GM18517 (cell line): ENCODE results near the gene MAMDC2.
"Not testable (repeated sequence)": the region's sequence is repeated elsewhere in the genome, so short reads cannot be mapped to it uniquely, and the experiment has no call there.

Source experiments
- ATAC-seq: cut with Tn5 transposase; IDR thresholded peaks from one replicate; pipeline ENCODE4 v1.9.1; 2021; ENCODE audit warnings: mild to moderate bottlenecking, moderate library complexity; ENCODE audit not compliant: unreplicated experiment

Gene MAMDC2

DNA sequence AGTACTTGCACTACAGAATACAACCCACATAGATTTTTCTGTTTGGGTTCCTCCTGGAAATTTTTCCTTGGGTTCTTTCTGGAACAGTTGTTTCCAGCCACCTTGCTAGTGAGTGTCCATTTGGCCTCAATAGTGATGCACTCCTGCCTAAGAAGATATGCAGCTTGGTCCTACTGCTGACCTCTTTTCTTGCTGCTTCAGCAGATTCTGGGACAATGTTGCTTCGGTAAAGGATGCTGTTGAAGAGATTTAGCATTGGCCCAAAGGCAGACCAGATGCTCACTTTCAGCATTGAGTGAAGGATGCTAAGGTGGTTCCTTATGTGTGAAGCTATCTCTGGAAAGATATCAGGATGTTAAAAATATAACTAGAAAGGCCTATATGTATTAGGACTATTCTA lies 128.9 kb downstream of the MAMDC2 start:
- no peak for ATAC-seq

DNA sequence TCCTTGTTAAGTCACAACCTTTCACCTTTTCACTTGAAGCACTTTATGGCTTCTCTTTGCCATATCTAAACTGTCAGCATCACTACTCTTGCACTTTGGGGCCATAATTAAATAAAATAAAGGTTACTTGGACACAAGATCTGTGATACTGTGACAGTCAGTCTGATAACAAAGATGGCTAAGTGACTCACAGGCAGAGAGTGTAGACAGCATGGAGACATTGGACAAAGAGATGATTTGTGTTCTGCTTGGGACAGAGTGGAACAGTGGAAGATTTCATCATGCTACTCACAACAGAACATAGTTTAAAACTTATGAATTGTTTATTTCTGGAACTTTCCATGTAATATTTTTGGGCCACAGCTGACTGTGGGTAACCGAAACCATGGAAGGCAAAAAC lies 133.5 kb downstream of the MAMDC2 start:
- no peak for ATAC-seq

DNA sequence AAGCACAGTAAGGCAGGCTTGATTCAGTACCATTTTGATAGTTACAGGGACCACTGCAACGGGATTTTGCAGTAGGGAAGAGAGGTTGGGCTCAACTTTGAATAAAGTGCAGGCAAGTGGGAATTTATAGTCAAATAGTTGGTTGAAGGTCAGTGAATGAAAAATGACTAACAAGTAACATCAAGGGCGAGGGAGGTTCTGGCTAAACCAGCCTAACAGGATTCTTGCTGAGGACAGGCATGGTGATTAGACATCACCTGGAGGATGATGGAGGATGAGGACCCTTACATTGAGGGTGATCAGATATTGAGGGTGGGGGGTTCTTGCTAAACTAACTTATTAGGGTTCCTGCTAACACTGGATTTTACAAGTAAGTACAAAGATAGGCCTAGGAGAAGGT lies 149.1 kb downstream of the MAMDC2 start:
- no peak for ATAC-seq

DNA sequence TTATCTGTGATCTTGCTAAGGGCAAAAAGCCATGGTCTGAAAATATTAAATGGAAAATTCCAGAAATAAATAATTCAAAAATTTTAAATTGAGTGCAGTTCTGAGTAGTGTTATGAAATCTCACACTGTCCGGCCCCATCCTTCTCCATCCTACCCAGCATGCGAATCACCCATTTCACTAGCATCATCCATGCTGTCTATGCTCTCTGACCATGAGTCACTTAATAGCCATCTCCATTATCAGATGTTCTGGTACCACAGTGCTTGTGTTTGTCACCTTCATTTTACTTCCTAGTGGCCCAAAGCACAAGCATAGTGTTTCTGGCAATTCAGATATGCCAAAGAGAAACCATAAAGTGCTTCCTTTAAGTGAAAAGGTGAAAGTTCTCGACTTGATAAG lies 151.8 kb downstream of the MAMDC2 start:
- ATAC-seq: no peak

DNA sequence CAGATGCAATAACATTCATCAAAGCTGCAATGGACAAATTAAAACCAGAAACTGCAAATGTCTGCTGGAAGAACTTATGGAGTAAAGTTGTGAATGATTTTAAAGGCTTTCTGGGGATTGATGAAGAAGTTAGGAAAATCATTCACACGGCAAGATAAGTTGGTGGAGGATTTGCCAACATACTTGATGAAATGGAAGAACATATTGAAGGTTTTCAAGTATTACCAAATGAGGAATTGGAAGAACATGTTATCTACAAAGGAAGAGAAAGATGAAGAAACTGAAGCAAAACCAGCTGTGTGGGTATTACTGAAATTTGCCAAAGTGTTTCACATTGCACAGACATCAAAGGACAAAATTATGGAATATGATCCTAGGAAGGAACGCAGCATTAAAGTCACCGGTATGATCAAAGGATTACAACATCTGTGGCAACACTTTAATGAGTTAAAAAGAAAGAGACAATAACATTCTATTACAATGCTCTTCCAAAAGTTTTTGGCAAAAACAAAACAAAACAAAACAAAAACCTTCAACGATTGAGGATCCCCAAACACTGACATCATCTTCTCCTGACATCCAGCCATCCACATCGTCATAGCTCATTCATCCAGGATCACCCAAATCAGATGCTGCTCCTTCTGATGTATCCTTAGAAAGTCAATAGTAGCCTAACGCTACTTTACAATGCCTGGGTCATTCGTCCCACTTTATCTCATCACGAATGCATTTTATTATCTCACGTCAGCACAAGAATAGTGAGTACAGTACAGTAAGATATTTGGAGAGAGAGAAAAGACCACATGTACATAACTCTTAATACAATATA lies 153.8 kb downstream of the MAMDC2 start:
- no peak for ATAC-seq

DNA sequence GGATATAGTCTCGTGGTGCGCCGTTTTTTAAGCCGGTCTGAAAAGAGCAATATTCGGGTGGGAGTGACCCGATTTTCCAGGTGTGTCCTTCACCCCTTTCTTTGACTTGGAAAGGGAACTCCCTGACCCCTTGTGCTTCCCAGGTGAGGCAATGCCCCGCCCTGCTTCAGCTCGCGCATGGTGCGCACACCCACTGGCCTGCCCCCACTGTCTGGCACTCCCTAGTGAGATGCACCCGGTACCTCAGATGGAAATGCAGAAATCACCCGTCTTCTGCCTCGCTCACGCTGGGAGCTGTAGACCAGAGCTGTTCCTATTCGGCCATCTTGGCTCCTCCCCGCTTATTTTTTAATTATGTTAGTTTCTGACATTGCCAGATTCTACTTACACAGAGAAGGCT lies 161.1 kb downstream of the MAMDC2 start:
- ATAC-seq: not testable (repeated sequence)

DNA sequence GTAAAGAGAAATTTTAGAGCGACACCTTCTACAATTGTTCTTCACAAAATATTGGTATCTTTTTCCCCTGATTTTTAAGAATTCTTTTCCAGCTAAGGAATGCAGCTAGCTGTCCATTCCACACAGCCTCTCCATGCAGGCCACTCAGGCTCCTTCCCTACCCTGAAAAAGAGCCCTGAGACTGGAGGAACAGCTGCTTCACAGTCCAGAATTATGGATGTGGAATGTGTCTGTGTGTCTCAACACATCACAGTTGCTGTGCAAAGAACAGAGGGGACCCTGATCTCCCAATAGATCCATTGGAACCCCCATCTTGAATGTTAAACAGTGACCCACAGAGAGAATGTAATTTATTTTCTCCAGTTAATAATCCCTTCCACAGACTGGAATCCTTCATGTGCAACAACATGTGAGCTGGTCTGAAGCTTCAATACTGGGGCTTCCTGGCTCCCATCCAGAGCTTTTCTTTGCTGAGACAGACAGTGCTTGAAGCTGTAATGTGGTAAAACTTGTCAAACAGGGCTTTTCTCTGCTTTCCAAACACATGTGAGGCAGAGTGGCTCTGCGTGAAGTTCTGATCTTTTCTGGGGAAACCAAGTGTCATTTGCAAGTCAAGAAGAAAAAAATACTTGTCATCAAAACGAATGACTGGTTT lies 161.8 kb downstream of the MAMDC2 start:
- ATAC-seq: no peak

DNA sequence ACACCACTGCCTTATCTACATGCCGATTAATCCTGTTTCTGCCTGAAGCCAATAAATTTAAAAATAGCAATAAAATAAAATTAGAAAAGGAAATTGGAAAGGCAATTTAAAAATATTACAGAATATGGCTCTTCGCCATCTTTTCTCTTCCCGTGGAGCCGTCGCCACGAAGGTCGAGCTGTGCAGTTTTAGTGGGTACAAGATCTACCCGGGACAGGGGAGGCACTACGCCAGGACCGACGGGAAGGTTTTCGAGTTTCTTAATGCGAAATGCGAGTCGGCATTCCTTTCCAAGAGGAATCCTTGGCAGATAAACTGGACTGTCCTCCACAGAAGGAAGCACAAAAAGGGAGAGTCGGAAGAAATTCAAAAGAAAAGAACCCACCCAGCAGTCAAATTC lies 173.4 kb downstream of the MAMDC2 start:
- no peak for ATAC-seq

DNA sequence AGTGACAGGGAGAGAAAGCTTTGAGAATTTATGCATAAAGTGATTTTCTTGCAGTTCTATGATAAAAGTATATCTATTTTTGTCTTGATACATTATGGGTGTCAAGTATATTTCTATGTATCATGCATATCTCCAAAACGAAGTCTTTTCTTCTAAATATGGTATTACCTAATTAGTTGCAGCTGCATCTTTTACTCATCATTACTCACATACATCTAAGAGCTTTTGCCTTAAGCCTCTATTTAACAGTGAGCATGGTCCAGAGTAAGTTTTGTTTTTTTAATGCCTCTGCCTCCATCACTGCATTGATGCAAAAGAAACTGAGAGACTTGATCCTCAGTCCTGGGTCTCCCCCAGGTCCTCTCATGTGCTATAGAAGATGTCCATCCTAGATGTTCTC lies 175.1 kb downstream of the MAMDC2 start:
- no peak for ATAC-seq

DNA sequence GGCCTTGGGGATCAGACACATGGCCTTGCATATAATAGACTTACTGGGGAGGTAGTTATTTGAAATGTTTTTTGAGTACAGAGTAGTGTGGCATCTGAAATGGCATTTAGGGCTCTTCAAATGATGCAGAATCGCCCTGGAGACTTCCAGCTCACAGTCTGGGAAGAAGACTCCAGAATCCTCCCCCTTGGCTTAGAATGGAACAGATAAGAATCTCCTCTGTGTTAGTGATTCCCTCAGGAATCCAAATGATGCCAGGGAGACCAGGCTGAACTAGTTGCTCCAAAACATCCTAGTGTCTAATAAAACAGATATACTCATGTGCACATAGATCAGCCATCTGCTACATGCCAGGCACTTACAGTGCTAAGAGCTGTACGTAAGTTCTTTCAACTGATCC lies 176.6 kb downstream of the MAMDC2 start:
- ATAC-seq: no peak

DNA sequence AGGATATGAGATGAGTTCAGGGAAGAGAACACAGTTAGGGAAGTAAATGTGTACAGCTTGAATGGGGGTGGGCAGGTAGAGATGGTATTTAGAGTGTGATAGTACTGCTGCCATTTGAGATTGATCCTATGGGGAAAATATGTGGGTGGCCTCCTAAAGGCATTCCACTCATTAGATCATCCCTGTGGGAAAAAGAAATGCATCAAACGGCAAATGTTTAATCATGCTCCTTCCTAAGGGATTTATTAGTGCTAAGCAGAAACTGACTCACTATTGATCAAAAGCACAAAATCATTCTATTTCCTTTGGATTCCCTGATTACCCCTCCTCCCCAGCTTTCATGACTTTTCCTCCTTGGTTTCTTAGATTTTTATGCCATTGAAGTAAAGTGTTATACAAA lies 178.7 kb downstream of the MAMDC2 start:
- ATAC-seq: no peak

DNA sequence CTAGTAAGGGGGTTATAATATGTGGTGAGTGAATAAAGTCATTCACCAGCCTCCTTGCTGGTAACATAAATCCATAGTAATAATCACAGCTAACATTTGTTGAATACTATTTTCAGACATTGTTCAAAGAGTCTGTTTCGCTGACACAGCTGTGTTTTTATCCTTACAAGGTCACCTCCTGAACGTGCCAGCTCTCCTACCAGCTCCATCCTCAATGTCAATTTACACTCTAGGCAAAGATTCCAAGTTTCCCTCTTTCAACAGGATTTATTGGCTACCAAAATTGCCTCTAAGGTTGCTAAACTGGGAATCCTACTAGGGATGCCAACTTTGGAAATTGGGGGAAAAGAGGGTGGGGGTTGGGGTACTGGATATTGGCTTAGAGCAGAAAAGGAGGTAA lies 184.5 kb downstream of the MAMDC2 start:
- no peak for ATAC-seq

DNA sequence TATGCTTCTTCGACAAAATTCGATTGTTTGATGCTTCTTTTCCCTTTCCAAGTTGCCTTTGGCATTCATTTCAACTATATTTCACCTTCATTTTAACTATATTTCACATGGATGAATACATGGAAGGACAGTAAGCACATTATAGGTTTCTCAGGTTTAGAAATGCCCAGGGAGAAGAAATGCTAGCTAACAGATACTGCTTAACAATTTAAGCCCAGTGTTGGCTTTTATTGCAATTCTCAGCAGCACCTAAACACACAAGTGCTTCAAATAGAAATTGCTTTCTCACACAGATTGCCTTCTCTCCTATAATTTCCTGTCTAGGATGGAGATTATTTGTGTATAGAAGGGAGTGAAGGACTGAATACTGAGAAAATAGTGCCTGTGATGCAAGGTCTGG lies 185.0 kb downstream of the MAMDC2 start:
- no peak for ATAC-seq

DNA sequence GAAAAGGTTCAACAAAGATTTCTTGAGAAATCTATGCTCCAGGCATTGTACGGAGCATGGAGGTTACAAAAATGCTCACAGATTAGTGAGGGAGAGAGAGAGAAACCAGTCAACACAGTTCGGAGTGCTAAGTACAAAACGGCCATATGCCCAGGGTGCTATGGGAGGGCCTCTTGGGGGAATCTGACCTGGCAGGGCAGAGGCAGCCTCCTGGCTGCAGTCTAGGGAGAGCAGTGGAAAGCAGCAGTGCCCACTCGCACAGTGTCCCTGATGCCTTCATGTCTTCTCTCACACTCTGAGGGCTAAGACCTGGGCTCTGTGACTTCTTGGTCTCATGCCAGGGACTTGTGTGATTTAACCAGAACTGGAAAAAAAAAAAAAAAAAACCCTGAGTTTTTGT lies 185.4 kb downstream of the MAMDC2 start:
- no peak for ATAC-seq

DNA sequence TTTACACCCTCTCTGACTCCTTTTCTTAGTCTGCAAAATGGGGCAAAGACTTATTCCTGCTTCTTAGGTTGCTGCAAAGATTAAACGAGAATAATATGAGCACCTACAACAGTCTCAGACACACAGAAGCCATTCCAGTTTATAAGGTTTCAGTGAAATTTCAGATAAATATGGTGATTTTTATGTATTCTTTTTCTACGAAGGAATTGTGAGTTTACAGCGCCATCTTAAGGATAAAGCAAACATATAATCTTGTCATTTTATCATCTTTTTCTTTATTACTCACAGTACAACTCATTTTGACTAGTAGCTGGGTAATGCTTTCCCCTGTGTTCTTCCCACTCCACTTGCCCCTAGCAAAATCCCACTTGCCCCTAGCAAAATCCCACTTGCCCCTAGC lies 185.9 kb downstream of the MAMDC2 start:
- no peak for ATAC-seq

DNA sequence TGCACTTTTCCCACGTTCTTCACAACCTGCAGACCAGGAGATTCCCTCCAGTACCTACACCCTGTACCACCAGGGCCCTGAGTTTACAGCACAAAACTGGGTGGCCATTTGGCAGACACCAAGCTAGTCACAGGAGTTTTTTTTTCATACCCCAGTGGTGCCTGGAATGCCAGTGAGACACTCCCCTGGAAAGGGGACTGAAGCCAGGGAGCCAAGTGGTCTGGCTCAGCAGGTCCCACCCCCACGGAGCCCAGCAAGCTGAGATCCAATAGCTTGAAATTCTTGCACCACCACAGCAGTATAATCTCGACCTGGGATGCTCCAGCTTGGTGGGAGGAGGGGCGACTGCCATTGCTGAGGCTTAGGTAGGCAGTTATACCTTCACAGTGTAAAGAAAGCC lies 188.8 kb downstream of the MAMDC2 start:
- ATAC-seq: no peak

DNA sequence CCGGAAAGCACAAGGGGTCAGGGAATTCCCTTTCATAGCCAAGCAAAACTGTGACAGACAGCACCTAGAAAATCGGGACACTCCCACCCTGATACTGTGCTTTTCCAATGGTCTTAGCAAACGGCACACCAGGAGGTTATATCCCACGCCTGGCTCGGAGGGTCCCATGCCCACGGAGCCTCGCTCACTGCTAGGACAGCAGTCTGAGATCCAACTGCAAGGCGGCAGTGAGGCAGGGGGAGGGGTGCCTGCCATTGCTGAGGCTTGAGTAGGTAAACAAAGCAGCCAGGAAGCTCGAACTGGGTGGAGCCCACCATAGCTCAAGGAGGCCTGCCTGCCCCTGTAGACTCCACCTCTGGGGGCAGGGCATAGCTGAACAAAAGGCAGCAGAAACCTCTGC lies 190.6 kb downstream of the MAMDC2 start:
- ATAC-seq: not testable (repeated sequence)

DNA sequence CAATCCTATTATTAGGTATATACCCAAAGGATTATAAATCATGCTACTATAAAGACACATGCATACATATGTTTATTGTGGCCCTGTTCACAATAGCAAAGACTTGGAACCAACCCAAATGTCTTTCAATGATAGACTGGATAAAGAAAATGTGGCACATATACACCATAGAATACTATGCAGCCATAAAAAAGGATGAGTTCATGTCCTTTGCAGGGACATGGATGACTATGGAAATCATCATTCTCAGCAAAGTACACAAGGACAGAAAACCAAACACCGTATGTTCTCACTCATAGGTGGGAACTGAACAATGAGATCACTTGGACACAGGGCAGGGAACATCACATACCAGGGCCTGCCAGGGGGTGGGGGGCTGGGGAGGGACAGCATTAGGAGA lies 202.3 kb downstream of the MAMDC2 start:
- ATAC-seq: not testable (repeated sequence)

DNA sequence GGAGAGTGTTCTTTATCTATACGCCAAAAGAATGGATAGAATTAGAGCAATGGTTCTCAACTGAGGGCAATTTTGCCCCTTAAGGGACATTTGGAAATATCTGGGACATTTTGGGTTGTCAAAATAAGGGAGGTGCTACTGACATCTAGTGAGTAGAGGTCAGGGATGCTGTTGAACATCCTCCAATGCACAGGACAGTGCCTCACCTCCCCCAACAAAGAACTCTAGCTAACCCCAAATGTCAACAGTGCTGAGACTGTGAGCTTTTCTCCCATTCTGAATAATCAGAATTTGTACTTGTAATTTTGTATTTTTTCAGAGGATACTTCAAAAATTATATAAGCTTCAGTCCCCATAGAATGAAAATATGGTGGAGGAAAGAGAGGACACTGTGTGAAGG lies 206.6 kb downstream of the MAMDC2 start:
- no peak for ATAC-seq

DNA sequence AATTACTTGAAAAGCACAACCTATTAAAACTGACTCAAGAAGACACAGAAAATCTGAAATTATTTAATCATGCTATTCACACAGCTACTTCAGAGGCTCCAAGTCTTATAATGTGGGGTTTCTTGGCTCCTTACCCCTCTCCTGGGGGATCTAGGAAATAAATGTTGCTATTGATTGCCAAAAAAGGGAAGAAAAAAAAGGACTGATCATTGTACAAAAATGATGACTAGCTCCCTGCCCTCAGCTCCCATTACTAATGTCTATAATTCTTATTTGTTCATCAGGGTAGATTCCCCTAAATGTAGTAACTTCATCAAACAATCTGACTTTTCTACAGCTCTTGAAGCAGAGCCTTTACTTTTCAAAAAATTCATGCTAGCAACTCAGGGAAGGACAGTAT lies 211.8 kb downstream of the MAMDC2 start:
- no peak for ATAC-seq

DNA sequence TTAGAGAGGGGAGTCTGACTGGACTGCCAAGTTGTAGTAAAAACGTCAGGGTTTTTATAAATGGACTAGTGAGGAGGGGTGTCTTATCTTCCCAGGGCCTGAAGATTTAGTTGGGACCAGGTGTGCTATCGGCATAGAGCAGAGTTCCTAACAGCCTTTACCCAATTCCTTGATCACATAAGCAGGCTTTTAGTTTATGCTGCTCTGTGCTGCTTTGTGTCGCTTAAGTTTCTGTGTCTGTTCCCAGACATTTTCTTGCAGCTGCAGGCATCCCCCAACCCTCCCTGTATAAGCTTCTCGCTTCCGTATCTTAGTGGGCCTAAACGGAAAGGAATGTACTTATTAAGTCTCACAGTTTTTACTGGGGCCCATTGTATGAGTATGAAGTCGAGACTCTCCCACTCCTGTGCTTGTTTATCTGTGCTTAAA lies 212.5 kb downstream of the MAMDC2 start:
- no peak for ATAC-seq

DNA sequence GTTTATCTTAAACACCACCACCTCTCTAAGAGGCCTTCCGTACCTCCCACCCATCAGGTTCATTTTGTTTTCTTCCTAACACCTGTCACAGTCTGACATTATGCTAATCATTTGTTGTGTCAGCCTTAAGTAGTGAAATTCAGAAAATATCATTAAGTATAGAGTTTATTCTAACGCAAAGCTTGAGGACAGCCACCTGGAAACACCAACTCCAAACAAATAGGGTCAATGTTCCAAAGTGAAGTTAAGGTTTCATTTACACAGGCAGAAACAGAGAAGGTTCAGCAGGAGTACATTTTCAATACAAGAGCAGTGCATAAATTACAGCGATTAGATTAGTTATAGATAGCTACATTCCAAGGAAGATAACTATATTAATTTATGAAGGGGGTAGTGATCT lies 213.9 kb downstream of the MAMDC2 start:
- no peak for ATAC-seq
